ENCODE measurements around the gene KRTAP19-3.
"Not testable (repeated sequence)": the region's sequence is repeated elsewhere in the genome, so short reads cannot be mapped to it uniquely, and the experiment has no call there.

KRTAP19-3 gene

GRCh38 chr21:30491963-30492428 lies at the start of gene KRTAP19-3:
Gene KRTAP19-3, minus strand, starts transcription at chr21:30492013. Its CDS starts 56 bp downstream, at chr21:30491957.
- no peak for DNase-seq

DNA sequence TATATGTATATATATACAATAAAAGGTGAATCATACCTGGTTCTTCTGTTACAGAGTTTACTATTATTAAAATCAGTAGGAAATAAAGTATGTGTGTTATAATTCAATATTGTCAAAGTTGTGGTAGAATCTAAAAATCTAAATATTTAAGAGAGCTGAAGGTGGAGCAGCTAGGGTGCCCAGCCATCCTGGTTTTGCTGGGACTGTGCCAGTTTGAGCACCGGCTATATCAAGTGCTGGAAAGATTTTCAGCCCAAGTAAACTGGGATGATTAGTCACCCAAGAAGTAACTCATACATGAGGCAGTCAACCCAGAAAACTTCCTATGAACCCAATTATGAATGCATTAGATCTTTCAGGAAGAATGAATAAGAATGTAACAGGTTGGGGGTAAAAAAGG lies 27.1 kb upstream of the KRTAP19-3 start:
- DNase-seq = no peak

DNA sequence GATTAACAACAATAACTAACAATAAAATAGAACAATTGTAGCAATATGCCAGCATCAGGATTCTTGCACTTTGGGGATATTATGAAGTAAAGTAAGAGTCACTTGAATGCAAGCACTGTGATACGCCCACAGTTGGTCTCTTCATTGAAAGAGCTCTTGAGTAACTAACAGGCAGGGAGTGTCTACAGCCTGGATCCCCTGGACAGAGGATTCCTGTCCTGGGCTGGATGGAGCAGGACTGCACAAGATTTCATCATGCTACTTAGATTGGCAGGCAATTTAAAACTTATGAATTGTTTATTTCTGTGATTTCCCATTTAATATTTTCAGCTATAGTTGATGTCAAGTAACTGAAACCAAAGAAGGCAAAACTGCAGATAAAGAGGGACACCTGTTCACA lies 23.9 kb upstream of the KRTAP19-3 start:
- no peak for DNase-seq

DNA sequence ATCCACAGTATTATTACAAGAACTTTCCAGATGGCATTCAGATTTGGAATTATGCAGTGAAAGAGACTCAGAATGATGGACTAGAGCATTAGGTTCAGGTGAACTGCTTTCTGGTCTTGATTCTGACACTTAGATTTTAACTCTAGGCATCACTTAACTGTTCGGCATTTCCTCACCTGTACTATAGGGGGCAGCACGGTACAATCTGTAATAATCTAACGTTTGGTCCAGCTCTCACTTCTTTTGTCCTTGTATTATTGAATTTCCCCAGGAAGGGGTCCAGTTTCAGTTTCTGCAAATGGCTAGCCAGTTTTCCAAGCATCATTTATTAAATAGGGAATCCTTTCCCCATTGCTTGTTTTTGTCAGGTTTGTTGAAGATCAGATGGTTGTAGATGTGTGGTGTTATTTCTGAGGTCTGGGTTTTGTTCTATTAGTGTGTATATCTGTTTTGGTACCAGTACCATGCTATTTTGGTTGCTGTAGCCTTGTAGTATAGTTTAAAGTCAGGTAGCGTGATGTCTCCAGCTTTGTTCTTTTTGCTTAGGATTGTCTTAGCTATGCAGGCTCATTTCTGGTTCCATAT lies 13.9 kb upstream of the KRTAP19-3 start:
- DNase-seq = not testable (repeated sequence)

DNA sequence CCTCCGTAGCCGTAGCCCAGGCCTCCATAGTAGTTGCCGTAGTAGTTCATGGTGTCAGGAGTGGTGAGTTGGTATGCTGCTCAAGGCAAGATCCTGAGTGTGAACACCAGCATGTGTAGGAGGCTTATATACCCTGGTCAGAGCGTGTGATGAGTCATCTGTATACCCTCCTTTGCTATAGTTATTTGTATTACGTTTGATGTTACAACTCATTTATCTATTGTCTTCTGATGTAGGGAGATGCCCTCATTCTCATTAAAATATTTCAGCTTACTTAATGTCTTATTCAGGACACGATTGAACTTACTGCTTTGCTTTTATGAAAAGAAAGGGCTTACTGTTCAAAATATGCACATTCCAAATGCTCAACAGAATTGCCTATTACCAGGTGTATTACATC lies 10.2 kb upstream of the KRTAP19-3 start, which contains the start of gene KRTAP19-5:
TSS of gene KRTAP19-5 (minus strand) at position 101 of the 400 bp plus-strand sequence. CDS start at position 50, 51 bp downstream.
- DNase-seq = no peak

GRCh38 chr21:30497065-30497464 lies 5.3 kb upstream of the KRTAP19-3 start, which contains the start of gene KRTAP19-4:
Gene KRTAP19-4, minus strand, starts transcription at chr21:30497165. Its CDS starts 55 bp downstream, at chr21:30497110.
- DNase-seq = no peak

DNA sequence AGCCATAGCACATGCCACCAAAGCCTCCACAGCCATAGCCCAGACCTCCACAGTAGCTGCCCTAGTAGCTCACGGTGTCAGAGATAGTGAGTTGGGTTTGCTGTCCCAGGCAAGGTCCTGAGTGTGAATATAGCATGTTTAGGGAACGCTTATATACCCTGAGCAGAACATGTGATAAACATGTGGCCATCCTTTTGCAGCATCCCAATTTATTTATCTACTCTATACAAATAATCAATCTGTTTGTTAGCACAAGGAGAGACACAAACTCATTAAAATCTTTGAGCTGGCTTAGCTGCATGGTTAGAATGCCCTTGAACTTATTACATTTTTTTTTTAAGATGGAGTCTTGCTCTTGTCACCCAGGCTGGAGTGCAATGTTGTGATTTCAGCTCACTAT lies 4.5 kb downstream of the KRTAP19-3 start, which contains the start of gene KRTAP19-2:
TSS of gene KRTAP19-2 (minus strand) at position 101 of the 400 bp plus-strand sequence. CDS start at position 13, 88 bp downstream.
- no peak for DNase-seq

DNA sequence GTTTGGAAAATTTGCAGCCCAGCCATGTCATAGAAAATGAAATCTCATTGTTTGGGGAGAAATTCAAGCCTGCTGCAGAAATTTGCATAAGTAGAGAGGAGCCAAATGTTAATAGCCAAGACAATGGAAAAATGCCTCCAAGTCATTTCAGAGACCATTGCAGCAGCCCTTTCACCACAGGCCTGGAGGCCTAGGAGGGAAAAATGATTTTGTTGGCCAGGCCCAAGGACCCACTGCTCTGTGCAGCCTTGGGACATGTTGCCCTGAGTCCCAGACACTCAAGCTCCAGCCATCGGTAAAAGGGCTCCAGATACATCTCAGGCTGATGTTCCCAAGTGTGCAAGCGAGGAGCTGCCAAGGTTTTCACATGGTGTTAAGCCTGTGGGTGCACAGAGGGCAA lies 5.6 kb downstream of the KRTAP19-3 start:
- DNase-seq = no peak

GRCh38 chr21:30482130-30482529 lies 9.7 kb downstream of the KRTAP19-3 start:
- no peak for DNase-seq

- DNase-seq = no peak
Measured at GRCh38 chr21:30480145-30480544, 11.7 kb downstream of the KRTAP19-3 start, which contains the start of gene KRTAP19-1. Gene KRTAP19-1, minus strand, starts transcription at chr21:30480367. Its CDS starts 50 bp downstream, at chr21:30480317.

DNA sequence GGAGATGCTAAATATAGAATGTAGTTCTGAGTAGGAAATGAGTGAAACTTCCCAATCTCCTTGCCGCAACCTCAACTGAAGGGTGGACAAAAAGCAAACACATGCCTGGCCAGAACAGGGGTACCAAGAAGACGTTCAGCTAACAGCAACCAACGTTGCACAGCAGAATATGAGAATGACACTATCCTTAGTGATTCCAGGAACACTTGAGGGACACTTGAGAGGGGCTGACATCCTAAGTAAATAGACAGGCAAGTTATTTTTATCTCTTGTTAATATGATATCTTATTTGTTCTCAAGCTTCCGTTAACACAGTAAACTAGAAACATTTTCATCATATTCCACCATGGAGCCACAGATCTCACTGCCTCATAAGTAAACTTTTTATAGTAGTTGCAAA lies 12.6 kb downstream of the KRTAP19-3 start:
- no peak for DNase-seq

DNA sequence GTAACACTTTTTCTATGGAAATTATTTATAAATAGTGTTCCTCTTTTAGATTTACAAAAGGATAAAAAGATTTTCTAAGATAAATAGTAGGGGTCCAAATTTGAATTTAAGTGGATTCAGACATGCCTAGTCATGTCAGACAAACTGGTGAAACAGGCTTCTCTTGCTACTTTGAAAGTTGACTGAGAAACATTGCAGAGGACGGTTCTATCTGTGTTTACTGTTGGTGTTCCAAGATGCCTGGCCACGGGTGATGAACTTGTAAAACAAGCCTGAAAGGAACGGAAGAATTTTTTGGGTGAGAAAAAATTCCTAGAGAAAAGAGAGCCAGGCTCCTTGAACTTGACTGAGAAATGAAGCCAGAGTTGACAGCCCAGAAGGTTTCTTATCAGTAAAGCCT lies 13.8 kb downstream of the KRTAP19-3 start:
- no peak for DNase-seq

DNA sequence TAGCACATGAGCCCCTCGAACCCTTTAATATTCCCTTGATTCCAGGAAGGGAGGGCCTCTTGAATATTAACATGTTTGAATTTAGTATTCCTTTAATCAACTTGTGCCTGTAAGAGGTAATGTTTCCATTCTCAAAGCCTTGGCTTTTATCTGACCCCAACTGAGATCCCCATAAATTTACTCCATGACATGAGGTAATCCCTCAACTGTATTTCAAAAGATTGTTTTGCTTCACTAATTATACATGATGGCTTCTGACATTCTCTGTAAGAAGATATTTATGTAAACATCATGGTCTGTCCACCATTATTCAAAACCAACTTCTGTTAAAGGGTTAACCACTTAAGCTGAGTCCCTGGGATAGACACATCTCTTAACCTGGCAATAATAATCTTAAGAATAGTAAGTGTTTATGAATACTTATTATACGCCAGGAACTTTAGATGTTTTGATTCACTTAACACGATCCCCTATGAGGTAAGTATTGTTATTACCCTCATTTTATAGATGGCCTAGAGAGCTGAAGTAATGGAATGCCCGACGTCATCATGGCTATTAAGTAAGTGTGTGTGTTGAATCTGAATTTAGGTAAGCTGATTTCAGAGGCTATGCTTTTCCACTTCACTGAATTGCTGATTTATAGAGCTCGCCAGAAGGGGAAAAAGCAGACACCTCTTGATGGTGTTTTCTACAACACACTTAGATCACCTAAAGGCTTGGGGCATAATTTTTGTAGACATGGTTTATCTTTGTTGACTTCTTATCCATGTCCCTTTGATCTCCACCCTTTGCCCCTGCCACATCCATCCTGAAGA lies 22.7 kb downstream of the KRTAP19-3 start:
- no peak for DNase-seq

DNA sequence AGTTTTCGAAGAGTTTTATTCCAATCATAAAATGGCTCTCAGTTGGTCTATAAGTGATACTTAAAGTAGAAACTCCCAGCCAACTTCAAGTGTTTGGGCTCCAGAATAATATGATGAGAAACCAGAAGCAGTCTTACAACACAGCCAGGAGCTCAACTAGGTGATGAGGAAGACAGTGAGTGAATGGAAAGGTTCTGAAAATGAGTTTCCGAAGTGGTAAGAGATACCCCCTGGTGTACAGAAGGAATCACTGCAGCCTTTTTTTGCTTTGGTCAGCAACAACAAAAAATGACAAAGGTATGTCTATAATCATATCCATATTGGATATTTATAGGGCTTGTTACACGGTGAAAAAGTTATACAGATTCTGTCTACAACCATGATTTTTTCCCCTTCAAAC lies 28.1 kb downstream of the KRTAP19-3 start:
- DNase-seq = no peak

- no peak for DNase-seq
Measured at GRCh38 chr21:30448514-30448913, 43.3 kb downstream of the KRTAP19-3 start.

DNA sequence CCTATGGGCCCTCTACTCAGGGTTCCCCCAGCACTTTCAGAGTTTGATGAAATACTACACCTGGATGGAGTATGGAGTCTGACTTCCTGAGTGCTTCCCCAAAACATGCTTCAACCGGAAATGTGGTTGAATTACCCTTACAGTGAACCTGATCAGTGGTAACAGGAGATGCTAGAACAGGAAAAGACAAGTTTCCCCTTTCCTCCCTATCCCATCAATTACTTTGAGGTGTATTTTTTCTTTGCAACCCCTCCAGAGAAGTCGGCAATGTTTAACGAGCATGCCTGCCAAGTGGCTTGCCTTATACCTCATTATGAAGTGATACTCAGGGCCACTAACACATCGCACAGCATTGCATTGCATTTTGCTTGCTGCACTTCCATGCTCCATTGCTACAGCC lies 44.8 kb downstream of the KRTAP19-3 start:
- no peak for DNase-seq

DNA sequence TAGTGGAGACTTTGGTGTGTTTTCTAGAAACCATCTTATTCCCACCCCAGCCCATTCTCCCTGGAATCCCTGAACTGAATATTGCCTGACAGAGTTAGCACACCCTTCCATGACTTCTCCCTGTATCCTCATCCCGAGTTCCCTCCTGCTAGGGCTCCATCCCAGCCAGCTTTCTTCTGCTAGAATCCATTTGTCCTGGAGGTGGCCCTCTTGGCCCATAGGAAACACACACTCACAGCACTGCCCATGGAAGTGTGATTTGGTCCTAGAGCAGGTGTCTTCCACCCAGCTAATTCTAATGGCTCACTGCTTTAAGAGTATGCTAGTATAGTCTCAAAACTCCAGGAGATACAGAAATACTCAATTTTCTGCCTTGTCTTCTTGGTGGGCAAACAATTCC lies 47.6 kb downstream of the KRTAP19-3 start:
- no peak for DNase-seq

DNA sequence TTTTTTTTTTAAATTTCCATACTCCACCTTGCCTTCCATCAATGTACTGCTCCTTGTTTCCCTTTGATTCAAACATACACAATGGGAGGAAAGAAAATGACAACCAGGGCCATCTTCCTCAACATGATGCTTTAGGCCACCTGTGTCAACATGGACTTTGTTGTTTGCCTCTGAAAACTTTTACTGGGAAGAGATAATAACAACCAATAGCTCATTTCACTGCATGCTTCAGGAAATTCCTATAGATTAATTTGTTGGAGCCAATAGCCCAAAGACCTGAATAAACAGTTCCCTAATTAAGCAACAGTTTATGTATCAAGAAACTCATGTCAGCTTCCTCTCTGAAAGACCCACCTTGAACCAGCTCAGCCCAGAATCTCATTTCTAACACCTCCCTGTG lies 48.6 kb downstream of the KRTAP19-3 start:
- no peak for DNase-seq
